ENCODE measurements around the gene FXYD4.

DNA sequence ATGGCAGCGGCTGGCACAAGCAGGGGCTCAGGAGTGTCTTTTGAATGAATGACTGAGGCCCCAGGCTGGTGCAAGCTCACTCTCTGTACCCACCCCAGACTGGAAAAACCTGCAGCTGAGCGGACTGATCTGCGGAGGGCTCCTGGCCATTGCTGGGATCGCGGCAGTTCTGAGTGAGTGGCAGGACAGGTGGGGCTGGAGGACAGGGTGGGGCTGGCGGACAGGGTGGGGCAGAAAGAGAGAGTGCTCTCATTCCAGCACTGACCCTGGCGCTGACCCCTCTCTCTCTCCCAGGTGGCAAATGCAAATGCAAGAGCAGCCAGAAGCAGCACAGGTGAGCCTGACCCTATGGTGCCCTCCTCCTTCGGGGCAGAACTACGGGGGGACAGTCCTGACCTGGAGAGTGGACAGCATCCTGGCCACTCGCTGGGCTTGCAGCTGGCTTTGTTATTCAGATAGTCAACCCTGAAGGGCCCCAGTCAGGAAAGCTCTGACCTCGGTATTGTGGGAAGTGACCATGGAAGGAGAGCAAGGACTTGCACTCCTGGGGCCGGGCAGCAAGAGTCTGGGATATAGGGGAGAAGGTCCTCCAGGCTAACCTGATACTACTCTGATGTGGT, 4.1 kb downstream of the FXYD4 start:
- TF ChIP-seq EZH2phosphoT487 (IDR thresholded peaks at IDR 0.05; ENCODE audit: insufficient read depth, low read depth) = no peak
- no peak for TF ChIP-seq EZH2 (IDR thresholded peaks at IDR 0.05; ENCODE audit: insufficient read depth, poor library complexity, severe bottlenecking)

All from GM23248 (cell line).